Right lobe of liver (tissue), 4 donors: Measurements from ENCODE around the gene SAA1.

Experiments used
- CTCF ChIP-seq, 4 donors: fragments of 200-600 bp in 3 of 4; fragments of 450-650 bp in 1 of 4; IDR thresholded peaks; one replicate each; pipeline versions ENCODE4 v1.5.1 to v1.8.0; 2016 to 2022; ENCODE audit warnings: antibody characterized with exemption in 4 of 4, mild to moderate bottlenecking in 2 of 4
- POLR2A ChIP-seq: fragments of 450-650 bp; IDR thresholded peaks from one replicate; pipeline ENCODE4 v1.6.1; 2017; ENCODE audit warnings: antibody characterized with exemption, mild to moderate bottlenecking
- donor health status: DM: no; HTN: no; CAD: no.
- donor health status: DM: no; HTN: no; CAD: no.
- donor health status: DM: no; HTN: yes; CAD: no.

- TF ChIP-seq POLR2A (no peak), CTCF (IDR thresholded peaks at IDR 0.05) (no peak)
These were observed 1.1 kb upstream of the SAA1 start for GRCh38 chr11:18264677-18265555.
